ENCODE data around the gene RUNX1.

The RUNX1 gene

DNA sequence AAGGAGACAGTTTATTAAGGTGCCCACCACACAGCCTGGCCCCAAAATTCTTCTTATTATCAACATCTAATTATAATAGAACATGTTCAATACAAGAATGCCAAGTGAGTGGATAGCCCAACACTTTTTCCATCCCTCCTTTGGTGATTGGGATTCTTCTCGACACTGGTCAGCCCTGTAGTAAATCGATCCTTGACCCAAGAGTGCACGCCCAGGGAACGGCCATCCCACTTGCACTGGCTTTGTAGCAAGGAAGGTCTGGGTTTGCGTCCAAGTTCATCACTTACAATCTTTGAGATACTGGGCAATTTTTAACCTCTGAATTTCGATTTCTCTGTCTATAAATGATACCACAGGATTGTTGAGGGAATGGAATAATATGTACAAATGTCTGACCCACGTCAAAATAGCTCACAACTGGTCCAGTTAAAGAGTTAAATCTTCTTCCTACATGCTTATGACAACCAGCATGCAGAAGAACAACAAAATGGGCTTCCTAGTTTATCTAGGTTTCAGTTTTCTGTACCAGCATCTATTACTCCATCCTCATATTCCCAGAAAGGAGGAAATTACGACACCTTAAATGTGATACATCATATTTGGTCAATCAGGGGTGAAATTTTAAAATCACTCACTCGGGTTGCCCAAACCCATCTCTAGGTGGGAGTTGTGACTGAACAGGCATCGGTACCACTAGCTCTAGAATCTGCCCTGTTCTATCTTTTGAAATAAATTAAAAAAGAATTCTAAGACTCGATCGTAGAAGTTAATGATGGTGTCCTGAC is 218.5 kb downstream of the RUNX1 start:
- TF ChIP-seq, protein P1, sequence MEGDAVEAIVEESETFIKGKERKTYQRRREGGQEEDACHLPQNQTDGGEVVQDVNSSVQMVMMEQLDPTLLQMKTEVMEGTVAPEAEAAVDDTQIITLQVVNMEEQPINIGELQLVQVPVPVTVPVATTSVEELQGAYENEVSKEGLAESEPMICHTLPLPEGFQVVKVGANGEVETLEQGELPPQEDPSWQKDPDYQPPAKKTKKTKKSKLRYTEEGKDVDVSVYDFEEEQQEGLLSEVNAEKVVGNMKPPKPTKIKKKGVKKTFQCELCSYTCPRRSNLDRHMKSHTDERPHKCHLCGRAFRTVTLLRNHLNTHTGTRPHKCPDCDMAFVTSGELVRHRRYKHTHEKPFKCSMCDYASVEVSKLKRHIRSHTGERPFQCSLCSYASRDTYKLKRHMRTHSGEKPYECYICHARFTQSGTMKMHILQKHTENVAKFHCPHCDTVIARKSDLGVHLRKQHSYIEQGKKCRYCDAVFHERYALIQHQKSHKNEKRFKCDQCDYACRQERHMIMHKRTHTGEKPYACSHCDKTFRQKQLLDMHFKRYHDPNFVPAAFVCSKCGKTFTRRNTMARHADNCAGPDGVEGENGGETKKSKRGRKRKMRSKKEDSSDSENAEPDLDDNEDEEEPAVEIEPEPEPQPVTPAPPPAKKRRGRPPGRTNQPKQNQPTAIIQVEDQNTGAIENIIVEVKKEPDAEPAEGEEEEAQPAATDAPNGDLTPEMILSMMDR (IDR thresholded peaks at IDR 0.05): no peak

DNA sequence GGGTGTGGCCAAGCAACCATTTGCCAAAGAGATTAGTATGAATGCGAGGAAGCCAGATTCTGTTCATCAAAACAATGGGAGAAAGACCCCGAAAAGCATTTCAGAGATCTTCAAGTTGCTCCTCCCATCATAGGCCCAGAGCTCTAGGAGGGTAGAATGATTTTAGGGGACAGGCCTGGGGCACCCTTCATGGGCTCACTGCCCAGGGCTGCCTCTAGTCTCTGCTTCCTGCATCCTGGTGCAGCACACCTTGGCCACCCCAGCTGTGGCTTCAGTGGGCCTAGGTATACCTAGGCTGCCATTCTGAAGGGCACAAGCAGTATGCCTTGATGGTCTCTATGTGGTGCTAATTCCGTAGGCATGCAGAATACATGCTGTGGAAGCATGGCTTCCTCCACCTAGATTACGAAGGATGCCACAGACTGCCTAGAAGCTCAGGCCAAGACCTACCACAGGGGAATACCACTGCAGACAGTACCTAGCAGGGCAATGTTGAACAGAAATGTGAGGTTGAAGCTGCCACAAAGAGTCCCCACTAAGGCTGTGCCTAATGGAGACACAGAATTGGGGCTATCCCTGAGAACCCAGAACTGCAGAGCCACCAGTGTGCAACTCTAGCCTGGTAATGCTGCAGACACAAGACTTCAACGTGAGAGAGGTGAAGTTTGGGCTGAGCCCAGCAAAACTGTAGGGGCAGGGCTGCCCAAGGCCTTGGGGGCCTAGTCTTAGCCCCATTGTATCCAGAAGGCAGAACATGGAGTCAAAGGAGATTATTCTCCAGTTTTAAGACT is 221.5 kb downstream of the RUNX1 start:
- TF ChIP-seq, protein P1 (IDR thresholded peaks at IDR 0.05): no peak

DNA sequence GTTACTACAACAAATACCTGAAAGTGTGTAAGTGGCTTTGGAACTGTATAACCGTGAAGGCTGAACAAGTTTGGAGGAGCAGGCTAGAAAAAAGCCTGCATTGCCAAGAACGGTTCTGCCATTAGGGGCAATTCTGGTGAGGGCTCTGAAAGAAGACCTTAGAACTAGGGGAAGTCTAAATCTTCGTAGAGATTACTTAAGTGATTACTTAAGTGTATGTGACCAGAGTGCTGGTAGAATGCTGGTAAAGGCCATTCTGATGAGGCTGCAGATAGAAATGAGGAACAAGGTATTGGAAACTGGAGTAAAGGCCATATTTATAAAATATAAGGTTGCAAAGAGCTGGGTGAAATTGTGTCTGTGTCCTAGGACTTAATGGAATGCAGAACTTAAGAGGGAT is 222.3 kb downstream of the RUNX1 start:
- TF ChIP-seq, protein P1 (IDR thresholded peaks at IDR 0.05): no peak

DNA sequence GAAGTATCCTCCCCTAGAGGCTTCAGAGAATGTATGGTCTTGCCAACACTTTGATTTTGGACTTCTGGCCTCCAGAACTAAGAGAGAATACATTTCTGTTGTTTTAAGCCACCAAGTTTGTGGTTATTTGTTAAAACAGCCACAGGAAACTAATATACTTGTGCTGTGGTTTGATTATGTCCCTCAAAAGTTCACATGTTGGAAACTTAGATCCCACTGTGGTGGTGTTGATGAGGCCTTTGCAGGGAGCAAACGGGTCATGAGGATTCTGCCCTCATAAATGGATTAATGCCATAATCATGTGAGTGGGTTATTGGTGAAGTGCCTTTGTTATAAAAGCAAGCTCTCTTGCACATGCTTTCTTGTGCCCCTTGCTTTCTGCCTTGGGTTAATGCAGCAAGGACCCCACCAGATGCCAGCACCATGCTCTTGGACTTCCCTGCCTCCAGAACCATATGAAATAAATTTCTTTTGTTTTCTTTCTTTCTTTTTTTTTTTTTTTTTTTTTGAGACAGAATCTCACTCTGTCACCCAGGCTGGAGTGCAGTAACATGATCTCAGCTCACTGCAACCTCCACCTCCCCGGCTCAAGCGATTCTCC is 223.1 kb downstream of the RUNX1 start:
- TF ChIP-seq, protein P1 (IDR thresholded peaks at IDR 0.05): no peak

GRCh38 chr21:34825101-34825500 is 224.0 kb downstream of the RUNX1 start:
- TF ChIP-seq, protein P1 (IDR thresholded peaks at IDR 0.05): no peak

- TF ChIP-seq, protein P1 (IDR thresholded peaks at IDR 0.05): no peak
Observed at GRCh38 chr21:34824314-34824713, 224.8 kb downstream of the RUNX1 start.

GRCh38 chr21:34822942-34823341 is 226.2 kb downstream of the RUNX1 start:
- TF ChIP-seq, protein P1 (IDR thresholded peaks at IDR 0.05): no peak

Data from LNCAP (cell line).